ENCODE measurements around the gene MYPOP.

DNA sequence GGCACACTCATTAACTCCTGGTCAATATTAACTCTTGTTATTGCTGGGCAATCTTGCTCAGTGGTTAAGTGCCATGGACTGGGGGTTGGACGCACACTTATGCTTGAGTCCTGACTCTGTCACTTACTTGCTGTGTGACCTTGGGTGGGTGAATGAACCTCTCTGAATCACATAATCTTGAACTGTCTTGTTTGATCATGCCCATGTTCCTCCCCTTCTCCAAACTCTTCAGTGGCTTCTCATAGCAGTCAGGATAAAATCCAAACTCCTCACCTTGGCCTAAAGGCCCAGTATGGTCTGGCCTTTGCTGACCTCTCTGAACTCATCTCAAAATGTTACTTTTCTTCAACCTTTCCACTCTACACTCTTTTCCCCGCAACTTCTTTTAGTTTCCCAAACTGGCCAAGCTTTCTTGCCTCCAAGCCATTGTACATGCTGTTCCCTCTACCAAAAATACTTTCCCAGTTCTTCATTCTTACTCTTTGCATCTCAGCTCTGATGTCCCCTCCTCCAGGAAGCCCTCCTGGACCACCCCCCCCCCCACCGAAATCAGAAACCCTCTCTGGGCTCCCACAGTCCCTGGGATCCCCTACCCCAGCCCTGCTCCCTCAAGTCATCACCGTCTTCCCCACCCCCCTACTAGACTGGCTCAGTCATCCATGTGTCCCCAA, 2.4 kb downstream of the MYPOP start:
- TF ChIP-seq, protein P1, sequence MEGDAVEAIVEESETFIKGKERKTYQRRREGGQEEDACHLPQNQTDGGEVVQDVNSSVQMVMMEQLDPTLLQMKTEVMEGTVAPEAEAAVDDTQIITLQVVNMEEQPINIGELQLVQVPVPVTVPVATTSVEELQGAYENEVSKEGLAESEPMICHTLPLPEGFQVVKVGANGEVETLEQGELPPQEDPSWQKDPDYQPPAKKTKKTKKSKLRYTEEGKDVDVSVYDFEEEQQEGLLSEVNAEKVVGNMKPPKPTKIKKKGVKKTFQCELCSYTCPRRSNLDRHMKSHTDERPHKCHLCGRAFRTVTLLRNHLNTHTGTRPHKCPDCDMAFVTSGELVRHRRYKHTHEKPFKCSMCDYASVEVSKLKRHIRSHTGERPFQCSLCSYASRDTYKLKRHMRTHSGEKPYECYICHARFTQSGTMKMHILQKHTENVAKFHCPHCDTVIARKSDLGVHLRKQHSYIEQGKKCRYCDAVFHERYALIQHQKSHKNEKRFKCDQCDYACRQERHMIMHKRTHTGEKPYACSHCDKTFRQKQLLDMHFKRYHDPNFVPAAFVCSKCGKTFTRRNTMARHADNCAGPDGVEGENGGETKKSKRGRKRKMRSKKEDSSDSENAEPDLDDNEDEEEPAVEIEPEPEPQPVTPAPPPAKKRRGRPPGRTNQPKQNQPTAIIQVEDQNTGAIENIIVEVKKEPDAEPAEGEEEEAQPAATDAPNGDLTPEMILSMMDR (IDR thresholded peaks at IDR 0.05), result no peak
- no peak for TF ChIP-seq POLR2A (IDR thresholded peaks at IDR 0.05)

All from ovary (tissue), 3 donors.